ENCODE results near the gene CHD6.
A peak's percentile ranks its signal among the peaks of the same experiment; 100 is the strongest.

CHD6 gene

DNA sequence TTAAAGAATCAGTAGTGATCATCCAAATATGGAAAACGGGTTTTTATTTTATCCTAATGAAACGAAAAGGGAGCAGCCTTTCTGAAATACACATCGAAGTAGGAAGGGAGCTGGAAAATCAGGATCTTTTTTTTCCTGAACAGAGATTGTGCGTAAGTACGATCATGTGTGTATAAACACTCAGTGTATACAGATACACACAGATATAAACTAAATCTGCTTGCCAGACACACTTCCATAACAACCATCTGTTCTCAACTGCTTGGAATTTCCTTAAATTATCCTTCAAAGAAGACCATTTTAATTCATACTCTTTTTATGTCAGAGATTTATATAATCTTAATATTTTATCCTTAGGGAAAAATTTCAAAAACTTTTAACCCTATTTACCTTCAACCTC lies 110.7 kb downstream of the CHD6 start:
- TF ChIP-seq, protein P1, sequence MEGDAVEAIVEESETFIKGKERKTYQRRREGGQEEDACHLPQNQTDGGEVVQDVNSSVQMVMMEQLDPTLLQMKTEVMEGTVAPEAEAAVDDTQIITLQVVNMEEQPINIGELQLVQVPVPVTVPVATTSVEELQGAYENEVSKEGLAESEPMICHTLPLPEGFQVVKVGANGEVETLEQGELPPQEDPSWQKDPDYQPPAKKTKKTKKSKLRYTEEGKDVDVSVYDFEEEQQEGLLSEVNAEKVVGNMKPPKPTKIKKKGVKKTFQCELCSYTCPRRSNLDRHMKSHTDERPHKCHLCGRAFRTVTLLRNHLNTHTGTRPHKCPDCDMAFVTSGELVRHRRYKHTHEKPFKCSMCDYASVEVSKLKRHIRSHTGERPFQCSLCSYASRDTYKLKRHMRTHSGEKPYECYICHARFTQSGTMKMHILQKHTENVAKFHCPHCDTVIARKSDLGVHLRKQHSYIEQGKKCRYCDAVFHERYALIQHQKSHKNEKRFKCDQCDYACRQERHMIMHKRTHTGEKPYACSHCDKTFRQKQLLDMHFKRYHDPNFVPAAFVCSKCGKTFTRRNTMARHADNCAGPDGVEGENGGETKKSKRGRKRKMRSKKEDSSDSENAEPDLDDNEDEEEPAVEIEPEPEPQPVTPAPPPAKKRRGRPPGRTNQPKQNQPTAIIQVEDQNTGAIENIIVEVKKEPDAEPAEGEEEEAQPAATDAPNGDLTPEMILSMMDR (IDR thresholded peaks at IDR 0.05; ENCODE audit: low read depth, low read length) = no peak
- DNase-seq (ENCODE audit: low read depth in 2 of 2) = no peak
- H3K4me3 ChIP-seq (replicated peaks in 1 of 2; ENCODE audit: low read depth in 2 of 2, low read length in 2 of 2) = no peak overlapping the region

GRCh38 chr20:41506192-41506915 lies 111.8 kb downstream of the CHD6 start:
- DNase-seq (ENCODE audit: low read depth in 2 of 2) = no peak
- TF ChIP-seq, protein P1 (IDR thresholded peaks at IDR 0.05; ENCODE audit: low read depth, low read length) = no peak
- no peak overlapping the region for H3K4me3 ChIP-seq (replicated peaks in 1 of 2; ENCODE audit: low read depth in 2 of 2, low read length in 2 of 2)

- H3K4me3 ChIP-seq (replicated peaks in 1 of 2; ENCODE audit: low read depth in 2 of 2, low read length in 2 of 2) = no peak overlapping the region
- TF ChIP-seq, protein P1 (IDR thresholded peaks at IDR 0.05; ENCODE audit: low read depth, low read length) = no peak
- no peak for DNase-seq (ENCODE audit: low read depth in 2 of 2)
Measured at GRCh38 chr20:41505184-41505583, 113.0 kb downstream of the CHD6 start.

GRCh38 chr20:41501376-41501775 lies 116.8 kb downstream of the CHD6 start:
- DNase-seq (ENCODE audit: low read depth in 2 of 2) = peak in 1 of 2 donors; percentile 11
- TF ChIP-seq, protein P1 (IDR thresholded peaks at IDR 0.05; ENCODE audit: low read depth, low read length) = no peak
- H3K4me3 ChIP-seq (replicated peaks in 1 of 2; ENCODE audit: low read depth in 2 of 2, low read length in 2 of 2) = no peak overlapping the region

GRCh38 chr20:41499961-41500725 lies 118.0 kb downstream of the CHD6 start:
- TF ChIP-seq, protein P1 (IDR thresholded peaks at IDR 0.05; ENCODE audit: low read depth, low read length) = no peak
- DNase-seq (ENCODE audit: low read depth in 2 of 2) = no peak
- H3K4me3 ChIP-seq (replicated peaks in 1 of 2; ENCODE audit: low read depth in 2 of 2, low read length in 2 of 2) = no peak overlapping the region

DNA sequence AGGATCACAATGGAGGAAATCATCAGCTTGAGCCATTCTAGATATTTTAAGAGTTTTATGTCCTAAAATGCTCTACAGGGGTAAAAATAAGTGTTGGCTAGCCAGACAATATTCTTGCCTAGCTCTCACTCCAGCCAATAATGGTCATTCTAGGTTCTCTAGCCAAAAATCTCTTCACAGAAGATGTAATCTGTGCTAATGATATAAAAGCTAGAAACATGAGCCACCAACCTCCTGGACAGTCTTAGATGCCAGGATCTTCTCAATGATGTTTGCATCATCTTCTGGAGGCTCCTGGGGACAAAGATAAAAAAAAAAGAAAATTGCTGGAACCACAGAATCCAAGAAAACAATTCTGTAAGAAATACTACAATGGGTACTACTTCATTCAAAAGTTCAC lies 119.1 kb downstream of the CHD6 start:
- DNase-seq (ENCODE audit: low read depth in 2 of 2) = no peak
- TF ChIP-seq, protein P1 (IDR thresholded peaks at IDR 0.05; ENCODE audit: low read depth, low read length) = no peak
- no peak overlapping the region for H3K4me3 ChIP-seq (replicated peaks in 1 of 2; ENCODE audit: low read depth in 2 of 2, low read length in 2 of 2)
